Glutamatergic neuron (in vitro differentiated cells): ENCODE results near the gene FHOD3. TPM values are rescaled to one million over a fixed set of nuclear protein-coding genes. Genes with fewer than 3 reads are reported as not detected.

Experiments
- DNase-seq: peaks from one replicate; pipeline ENCODE4 v3.0.0; 2022
- H3K27ac Mint-ChIP-seq: one replicate; pipeline ENCODE4 v1.8.0; 2020; ENCODE audit warnings: mild to moderate bottlenecking, mixed read lengths, inconsistent platforms; ENCODE audit not compliant: unreplicated experiment
- H3K27me3 Mint-ChIP-seq: one replicate; pipeline ENCODE4 v1.8.0; 2020; ENCODE audit warnings: mild to moderate bottlenecking, moderate library complexity, mixed read lengths, inconsistent platforms; ENCODE audit not compliant: unreplicated experiment
- H3K36me3 Mint-ChIP-seq: one replicate; pipeline ENCODE4 v1.8.0; 2020; ENCODE audit warnings: mild to moderate bottlenecking, mixed read lengths, inconsistent platforms; ENCODE audit not compliant: unreplicated experiment
- H3K4me1 Mint-ChIP-seq: one replicate; pipeline ENCODE4 v1.8.0; 2020; ENCODE audit warnings: mild to moderate bottlenecking, low read depth, mixed read lengths, inconsistent platforms; ENCODE audit not compliant: unreplicated experiment
- H3K4me3 Mint-ChIP-seq: one replicate; pipeline ENCODE4 v1.8.0; 2020; ENCODE audit warnings: mild to moderate bottlenecking, mixed read lengths, inconsistent platforms; ENCODE audit not compliant: unreplicated experiment
- H3K9me3 Mint-ChIP-seq: one replicate; pipeline ENCODE4 v1.8.0; 2020; ENCODE audit warnings: mild to moderate bottlenecking, moderate library complexity, mixed read lengths, inconsistent platforms; ENCODE audit not compliant: unreplicated experiment
- total RNA-seq: library from RNA; stranded (reverse); fragmentation: NEBNext Ultra II Directional; extraction: Animal tissue kit (Norgen Biotek cat#: 25700); gene quantifications from one replicate; pipeline ENCODE4 v1.2.1, GENCODE V29; 2021; ENCODE audit not compliant: unreplicated experiment
- TF ChIP-seq, protein P1 (sequence below): fragments of 200-600 bp; sonication (generic); IDR thresholded peaks from one replicate; pipeline ENCODE4 v1.5.0; 2021; ENCODE audit not compliant: partially characterized antibody, unreplicated experiment

Gene FHOD3
- total RNA-seq, 1 donor from 2014 or later: 21.2 TPM

DNA sequence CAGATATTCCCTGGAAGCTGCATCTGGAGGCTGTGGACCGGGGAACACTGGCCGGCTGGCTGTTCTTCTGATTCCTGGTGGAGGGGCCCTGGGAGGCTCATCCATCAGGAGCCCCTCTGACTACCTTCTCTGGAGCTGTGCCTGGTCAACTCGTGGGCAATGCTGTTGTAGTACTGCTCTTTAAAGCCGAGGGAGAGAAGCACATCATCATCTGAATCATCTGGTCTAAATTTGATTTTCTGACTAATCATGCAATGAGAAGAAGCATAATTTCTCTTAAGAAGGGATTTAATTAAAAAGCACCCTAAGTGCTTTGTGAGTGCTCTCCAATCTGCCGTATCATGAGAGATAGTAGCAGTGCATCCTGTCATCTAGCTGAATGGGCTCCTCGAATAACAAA is 229.5 kb downstream of the FHOD3 start:
- Mint-ChIP-seq H3K27ac (no peak overlapping the region), H3K27me3 (peaks cover 11% of the 10 kb centered on the region), H3K9me3 (peaks cover 16% of the 10 kb centered on the region), H3K36me3 (peaks cover 19% of the 10 kb centered on the region), H3K4me1 (peaks cover 25% of the 10 kb centered on the region), H3K4me3 (no peak overlapping the region)
- TF ChIP-seq, protein P1, sequence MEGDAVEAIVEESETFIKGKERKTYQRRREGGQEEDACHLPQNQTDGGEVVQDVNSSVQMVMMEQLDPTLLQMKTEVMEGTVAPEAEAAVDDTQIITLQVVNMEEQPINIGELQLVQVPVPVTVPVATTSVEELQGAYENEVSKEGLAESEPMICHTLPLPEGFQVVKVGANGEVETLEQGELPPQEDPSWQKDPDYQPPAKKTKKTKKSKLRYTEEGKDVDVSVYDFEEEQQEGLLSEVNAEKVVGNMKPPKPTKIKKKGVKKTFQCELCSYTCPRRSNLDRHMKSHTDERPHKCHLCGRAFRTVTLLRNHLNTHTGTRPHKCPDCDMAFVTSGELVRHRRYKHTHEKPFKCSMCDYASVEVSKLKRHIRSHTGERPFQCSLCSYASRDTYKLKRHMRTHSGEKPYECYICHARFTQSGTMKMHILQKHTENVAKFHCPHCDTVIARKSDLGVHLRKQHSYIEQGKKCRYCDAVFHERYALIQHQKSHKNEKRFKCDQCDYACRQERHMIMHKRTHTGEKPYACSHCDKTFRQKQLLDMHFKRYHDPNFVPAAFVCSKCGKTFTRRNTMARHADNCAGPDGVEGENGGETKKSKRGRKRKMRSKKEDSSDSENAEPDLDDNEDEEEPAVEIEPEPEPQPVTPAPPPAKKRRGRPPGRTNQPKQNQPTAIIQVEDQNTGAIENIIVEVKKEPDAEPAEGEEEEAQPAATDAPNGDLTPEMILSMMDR: no peak
- no peak for DNase-seq

DNA sequence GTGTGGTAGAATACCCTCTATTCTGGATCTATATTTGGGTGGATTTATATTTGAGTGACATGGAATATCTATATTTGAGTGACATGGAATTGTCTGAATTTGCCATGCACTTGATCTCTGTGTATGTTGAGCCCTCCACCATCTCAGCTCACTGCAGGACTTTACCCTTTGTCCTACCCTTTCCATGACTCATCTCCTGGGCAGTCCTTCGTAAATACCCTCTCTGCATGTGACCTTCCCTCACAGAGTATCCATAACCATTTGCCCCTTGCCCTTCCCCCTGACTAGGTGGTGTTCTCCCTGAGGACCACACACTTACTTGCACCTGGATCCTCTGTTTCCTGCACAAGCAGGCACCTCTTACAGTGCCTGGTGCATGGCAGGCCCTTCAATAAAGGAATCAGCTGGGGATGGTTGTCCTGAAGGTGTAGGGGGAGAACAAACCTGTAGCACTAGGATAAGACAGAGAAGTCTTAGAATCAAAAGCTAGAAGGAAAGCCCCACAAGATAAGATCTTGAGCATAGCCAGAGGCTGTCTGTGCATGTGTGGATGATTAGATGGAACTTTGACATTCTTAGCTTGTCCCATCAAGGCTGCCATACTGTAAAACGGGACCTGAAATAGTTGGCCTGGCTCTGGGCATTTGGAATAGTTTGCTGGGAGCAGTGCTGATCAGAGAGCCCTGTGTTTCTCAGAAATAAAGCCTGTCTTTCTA is 230.4 kb downstream of the FHOD3 start:
- Mint-ChIP-seq H3K9me3 (peaks cover 15% of the 10 kb centered on the region), H3K27me3 (peaks cover 11% of the 10 kb centered on the region), H3K27ac (no peak overlapping the region), H3K4me3 (no peak overlapping the region), H3K4me1 (peaks cover 20% of the 10 kb centered on the region), H3K36me3 (peaks cover 20% of the 10 kb centered on the region)
- TF ChIP-seq, protein P1: no peak
- no peak for DNase-seq

DNA sequence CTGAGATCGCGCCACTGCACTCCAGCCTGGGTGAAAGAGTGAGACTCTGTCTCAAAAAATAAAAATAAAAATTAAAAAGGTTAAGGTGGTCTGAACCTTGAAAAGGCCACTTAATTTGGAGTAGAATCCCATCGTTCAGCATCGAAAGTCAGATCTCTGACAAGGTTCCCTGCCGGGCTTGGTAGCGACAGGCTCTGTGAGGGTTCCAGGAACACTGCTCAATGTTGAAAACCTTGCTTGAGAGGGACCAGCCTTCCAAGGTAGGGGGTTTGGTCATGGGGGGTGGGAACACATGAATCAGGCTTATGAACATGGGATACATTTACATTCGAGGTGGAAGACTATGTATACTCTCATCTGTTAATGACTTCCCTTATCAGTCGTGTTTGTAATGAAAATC is 232.2 kb downstream of the FHOD3 start:
- Mint-ChIP-seq H3K27me3 (peaks cover 11% of the 10 kb centered on the region), H3K9me3 (peaks cover 15% of the 10 kb centered on the region), H3K4me3 (no peak overlapping the region), H3K4me1 (peaks cover 24% of the 10 kb centered on the region), H3K36me3 (peaks cover 15% of the 10 kb centered on the region), H3K27ac (no peak overlapping the region)
- TF ChIP-seq, protein P1: no peak
- no peak for DNase-seq

DNA sequence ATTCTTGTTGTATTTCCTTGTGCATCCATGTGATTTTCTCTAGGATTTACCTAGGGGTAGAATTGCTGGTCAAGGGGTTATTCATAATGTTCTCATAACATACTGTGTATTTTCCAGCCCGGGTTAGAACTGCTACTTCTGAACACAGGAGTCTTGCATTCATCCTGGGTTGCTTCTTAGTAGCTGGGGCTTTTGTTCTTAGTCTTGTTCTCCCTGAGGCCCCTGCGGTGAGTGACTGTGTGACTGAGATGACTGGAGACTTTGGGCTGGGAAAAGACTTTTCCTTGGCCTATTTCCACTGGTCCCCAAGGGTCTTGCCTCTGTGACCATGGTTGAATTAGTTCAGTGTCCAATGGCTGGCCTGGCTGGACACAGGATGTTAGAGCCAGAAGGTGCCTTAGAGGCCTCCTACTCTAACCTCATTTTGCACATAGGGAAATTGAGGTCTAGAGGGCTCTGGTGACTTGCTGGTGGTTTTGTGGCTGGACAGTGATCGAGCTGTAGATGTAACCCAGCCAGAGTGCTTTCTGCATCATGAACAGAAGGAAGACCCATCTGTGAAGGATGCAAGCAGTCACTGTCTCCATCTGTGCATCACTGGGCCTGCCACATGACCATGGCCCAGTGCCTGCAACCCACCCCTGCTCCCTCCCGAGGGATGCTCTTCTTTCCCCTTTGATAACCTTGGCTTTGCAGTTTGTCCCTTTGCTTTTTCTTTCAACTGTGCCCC is 233.3 kb downstream of the FHOD3 start:
- H3K36me3 Mint-ChIP-seq: peaks cover 14% of the 10 kb centered on the region
- peak overlapping the region; percentile 79 for H3K4me3 Mint-ChIP-seq
- peaks cover 11% of the 10 kb centered on the region for H3K27me3 Mint-ChIP-seq
- DNase-seq: no peak
- H3K27ac Mint-ChIP-seq: peak overlapping the region; percentile 88
- H3K4me1 Mint-ChIP-seq: peaks cover 30% of the 10 kb centered on the region
- peaks cover 15% of the 10 kb centered on the region for H3K9me3 Mint-ChIP-seq
- TF ChIP-seq, protein P1: no peak

DNA sequence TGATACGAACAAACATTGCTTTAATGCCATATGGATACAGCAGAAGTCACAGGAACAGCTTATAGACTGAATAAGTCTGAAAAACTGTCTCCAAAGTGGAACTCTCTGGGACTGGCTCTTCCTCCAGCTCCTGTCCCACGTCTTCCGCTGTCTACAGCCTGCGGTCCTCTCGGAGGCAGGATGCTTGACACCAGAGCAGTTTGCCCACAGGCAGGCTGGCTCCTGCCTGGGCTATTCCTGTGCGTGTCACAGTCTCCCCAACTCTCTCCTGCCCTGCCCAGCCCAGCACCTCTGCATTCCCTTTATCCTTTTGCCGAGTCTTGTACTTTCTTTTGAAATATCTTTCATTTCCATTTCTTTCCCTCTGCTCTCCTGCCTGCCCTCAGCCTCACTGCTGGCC is 234.1 kb downstream of the FHOD3 start:
- TF ChIP-seq, protein P1: no peak
- H3K9me3 Mint-ChIP-seq: peaks cover 15% of the 10 kb centered on the region
- peaks cover 14% of the 10 kb centered on the region for H3K27me3 Mint-ChIP-seq
- H3K4me1 Mint-ChIP-seq: peaks cover 37% of the 10 kb centered on the region
- no peak for DNase-seq
- peak overlapping the region; percentile 88 for H3K27ac Mint-ChIP-seq
- peaks cover 11% of the 10 kb centered on the region for H3K36me3 Mint-ChIP-seq
- peak overlapping the region; percentile 79 for H3K4me3 Mint-ChIP-seq
